ENCODE measurements around the gene PLA2G1B. TPM values are rescaled to one million over a fixed set of nuclear protein-coding genes. Genes with fewer than 3 reads are reported as not detected.

The PLA2G1B gene
- total RNA-seq, 1 donor from 2014 or later: 0.60 TPM

GRCh38 chr12:120323772-120324171 is 3.8 kb downstream of the PLA2G1B start:
- Mint-ChIP-seq H3K27me3 (no peaks in the 10 kb centered on the region), H3K4me3 (ENCODE audit: low read depth) (no peak overlapping the region), H3K36me3 (ENCODE audit: insufficient read depth) (no peaks in the 10 kb centered on the region), H3K4me1 (ENCODE audit: low read depth) (peaks cover 33% of the 10 kb centered on the region), H3K27ac (no peak overlapping the region), H3K9me3 (ENCODE audit: low read depth) (no peaks in the 10 kb centered on the region)
- no peak for DNase-seq (ENCODE audit: low spot score, unreplicated experiment)
- no peak for TF ChIP-seq CTCF (IDR thresholded peaks at IDR 0.05; ENCODE audit: unreplicated experiment)

GRCh38 chr12:120321382-120322202 is 6.0 kb downstream of the PLA2G1B start:
- DNase-seq (ENCODE audit: low spot score, unreplicated experiment): no peak
- peak overlapping the region; percentile 90 for H3K27ac Mint-ChIP-seq
- H3K9me3 Mint-ChIP-seq (ENCODE audit: low read depth): peaks cover 4% of the 10 kb centered on the region
- H3K36me3 Mint-ChIP-seq (ENCODE audit: insufficient read depth): peaks cover 2% of the 10 kb centered on the region
- no peaks in the 10 kb centered on the region for H3K27me3 Mint-ChIP-seq
- peak overlapping the region; percentile 4 for H3K4me3 Mint-ChIP-seq (ENCODE audit: low read depth)
- no peak for TF ChIP-seq CTCF (IDR thresholded peaks at IDR 0.05; ENCODE audit: unreplicated experiment)
- H3K4me1 Mint-ChIP-seq (ENCODE audit: low read depth): peaks cover 37% of the 10 kb centered on the region

- TF ChIP-seq CTCF (IDR thresholded peaks at IDR 0.05; ENCODE audit: unreplicated experiment): peak; percentile 56
- peak overlapping the region; percentile 77 for H3K4me3 Mint-ChIP-seq (ENCODE audit: low read depth)
- peaks cover 4% of the 10 kb centered on the region for H3K9me3 Mint-ChIP-seq (ENCODE audit: low read depth)
- peak overlapping the region; percentile 96 for H3K27ac Mint-ChIP-seq
- peaks cover 29% of the 10 kb centered on the region for H3K4me1 Mint-ChIP-seq (ENCODE audit: low read depth)
- peaks cover 2% of the 10 kb centered on the region for H3K36me3 Mint-ChIP-seq (ENCODE audit: insufficient read depth)
- H3K27me3 Mint-ChIP-seq: no peaks in the 10 kb centered on the region
- DNase-seq (ENCODE audit: low spot score, unreplicated experiment): peak; percentile 99
Observed at GRCh38 chr12:120317224-120318105, 10.1 kb downstream of the PLA2G1B start.

GRCh38 chr12:120316798-120317223 is 10.8 kb downstream of the PLA2G1B start:
- Mint-ChIP-seq H3K27ac (peak overlapping the region; percentile 96), H3K36me3 (ENCODE audit: insufficient read depth) (peaks cover 2% of the 10 kb centered on the region), H3K4me1 (ENCODE audit: low read depth) (peaks cover 25% of the 10 kb centered on the region), H3K4me3 (ENCODE audit: low read depth) (peak overlapping the region; percentile 77), H3K27me3 (no peaks in the 10 kb centered on the region), H3K9me3 (ENCODE audit: low read depth) (peaks cover 4% of the 10 kb centered on the region)
- TF ChIP-seq CTCF (IDR thresholded peaks at IDR 0.05; ENCODE audit: unreplicated experiment): no peak
- no peak for DNase-seq (ENCODE audit: low spot score, unreplicated experiment)

GRCh38 chr12:120314220-120314619 is 13.4 kb downstream of the PLA2G1B start:
- H3K4me1 Mint-ChIP-seq (ENCODE audit: low read depth): peaks cover 9% of the 10 kb centered on the region
- peak overlapping the region; percentile 29 for H3K27ac Mint-ChIP-seq
- H3K9me3 Mint-ChIP-seq (ENCODE audit: low read depth): peaks cover 4% of the 10 kb centered on the region
- H3K27me3 Mint-ChIP-seq: no peaks in the 10 kb centered on the region
- H3K36me3 Mint-ChIP-seq (ENCODE audit: insufficient read depth): peaks cover 2% of the 10 kb centered on the region
- TF ChIP-seq CTCF (IDR thresholded peaks at IDR 0.05; ENCODE audit: unreplicated experiment): peak; percentile 25
- H3K4me3 Mint-ChIP-seq (ENCODE audit: low read depth): no peak overlapping the region
- DNase-seq (ENCODE audit: low spot score, unreplicated experiment): no peak
